Gastroesophageal sphincter (tissue), 3 donors: ENCODE results near the gene ATP5MC3.

ENCODE experiments used
- CTCF ChIP-seq, 4 experiments: fragments of 200-600 bp in 2 of 4; fragments of 450-650 bp in 2 of 4; sonication (generic) in 1 of 4; IDR thresholded peaks; one replicate each; pipeline ENCODE4 v1.5.1; 2017 to 2019; ENCODE audit warnings: antibody characterized with exemption in 4 of 4, mild to moderate bottlenecking in 2 of 4, moderate library complexity in 2 of 4
- POLR2AphosphoS5 ChIP-seq: sonication (generic); formaldehyde crosslinking; IDR thresholded peaks from one replicate; pipeline ENCODE4 v1.6.1; 2017; ENCODE audit warnings: antibody characterized with exemption

GRCh38 chr2:175181877-175182308 is 383 bp upstream of the ATP5MC3 start:
- TF ChIP-seq CTCF (IDR thresholded peaks at IDR 0.05) (no peak), POLR2AphosphoS5 (no peak)
